Pulmonary artery endothelial cell (primary cell): Measurements from ENCODE around the gene DNAAF8. TPM values are rescaled to one million over a fixed set of nuclear protein-coding genes. Genes with fewer than 3 reads are reported as not detected.

Source experiments
- DNase-seq: peaks from one replicate; pipeline ENCODE4 v3.0.0-alpha.2; 2011; ENCODE audit warnings: low read depth, low spot score
- total RNA-seq: library from RNA; depleted of rRNA; stranded (reverse); fragments of >200 nt; gene quantifications from 2 replicates; pipeline ENCODE4 v1.2.3, GENCODE V29; 2014

Gene DNAAF8
- total RNA-seq, 1 donor from 2014 or later: 0.33 TPM

DNA sequence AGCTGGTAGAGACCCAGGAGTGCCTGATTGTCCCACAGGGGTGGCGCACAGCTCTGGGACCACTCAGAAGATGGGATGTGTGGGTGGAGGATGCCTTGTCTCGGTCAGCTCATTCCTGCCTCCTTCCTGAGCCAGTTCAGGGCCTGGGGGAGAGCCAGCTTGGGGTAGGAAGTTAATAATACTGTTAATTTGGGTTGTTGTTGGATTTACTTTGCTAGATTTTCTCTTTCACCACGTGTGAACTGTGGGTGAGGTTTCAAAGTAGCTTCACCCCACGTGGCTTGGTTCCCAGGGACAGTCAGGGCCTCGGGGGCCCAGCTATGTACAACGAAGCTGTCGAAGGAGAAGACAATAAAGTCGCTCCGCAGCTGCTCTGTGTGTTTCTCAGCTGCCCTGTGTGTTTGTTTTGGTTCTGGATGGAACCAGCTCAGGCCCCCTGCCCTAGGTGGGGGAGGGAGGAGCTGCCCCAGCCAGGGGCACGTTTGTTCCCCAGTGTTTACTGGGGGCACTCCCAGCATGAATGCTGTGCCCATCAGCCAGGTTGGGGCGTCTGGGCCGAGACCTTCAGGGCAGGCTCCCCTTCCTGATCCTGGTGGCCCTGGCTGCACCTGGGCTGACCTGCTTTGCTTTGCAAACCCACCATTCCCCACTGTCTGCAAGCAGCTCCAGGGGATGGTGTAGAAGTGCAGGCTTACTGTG, 38.7 kb upstream of the DNAAF8 start:
- no peak for DNase-seq

DNA sequence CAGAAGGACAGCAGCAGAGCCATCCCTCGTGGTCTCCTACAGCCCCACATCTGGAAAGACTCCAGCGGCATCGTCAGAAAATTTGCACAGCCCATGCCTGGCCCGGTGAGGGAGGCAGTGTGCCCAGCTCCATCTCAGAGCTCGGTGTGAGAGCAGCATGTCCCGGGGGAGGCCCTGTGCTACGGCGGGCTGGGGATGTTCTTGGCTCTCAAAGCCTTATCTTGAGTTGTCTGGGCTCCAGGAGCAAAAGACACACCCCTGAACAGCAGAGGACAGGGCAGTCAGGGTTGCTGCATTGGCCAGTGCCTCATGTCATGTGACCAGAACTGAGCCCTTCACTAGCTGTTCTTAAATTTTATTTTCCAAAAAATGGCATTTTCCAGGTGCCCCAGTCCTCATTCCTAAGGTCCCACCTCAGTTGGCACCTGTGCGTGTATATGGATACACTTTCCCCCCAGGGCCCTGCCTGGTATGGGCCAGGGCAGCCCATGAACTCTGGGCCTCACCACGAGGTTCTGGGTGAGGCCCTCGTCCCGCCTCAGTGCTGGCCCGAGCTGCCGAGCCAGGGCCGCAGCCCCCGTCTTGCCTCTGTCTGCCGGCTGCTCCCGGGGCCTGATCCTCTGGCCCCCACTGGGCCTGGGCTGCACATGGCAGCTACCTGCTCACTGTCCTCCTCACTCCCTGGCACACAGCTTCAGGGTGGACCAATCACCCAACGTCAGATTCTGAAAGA, 38.0 kb upstream of the DNAAF8 start:
- no peak for DNase-seq

DNA sequence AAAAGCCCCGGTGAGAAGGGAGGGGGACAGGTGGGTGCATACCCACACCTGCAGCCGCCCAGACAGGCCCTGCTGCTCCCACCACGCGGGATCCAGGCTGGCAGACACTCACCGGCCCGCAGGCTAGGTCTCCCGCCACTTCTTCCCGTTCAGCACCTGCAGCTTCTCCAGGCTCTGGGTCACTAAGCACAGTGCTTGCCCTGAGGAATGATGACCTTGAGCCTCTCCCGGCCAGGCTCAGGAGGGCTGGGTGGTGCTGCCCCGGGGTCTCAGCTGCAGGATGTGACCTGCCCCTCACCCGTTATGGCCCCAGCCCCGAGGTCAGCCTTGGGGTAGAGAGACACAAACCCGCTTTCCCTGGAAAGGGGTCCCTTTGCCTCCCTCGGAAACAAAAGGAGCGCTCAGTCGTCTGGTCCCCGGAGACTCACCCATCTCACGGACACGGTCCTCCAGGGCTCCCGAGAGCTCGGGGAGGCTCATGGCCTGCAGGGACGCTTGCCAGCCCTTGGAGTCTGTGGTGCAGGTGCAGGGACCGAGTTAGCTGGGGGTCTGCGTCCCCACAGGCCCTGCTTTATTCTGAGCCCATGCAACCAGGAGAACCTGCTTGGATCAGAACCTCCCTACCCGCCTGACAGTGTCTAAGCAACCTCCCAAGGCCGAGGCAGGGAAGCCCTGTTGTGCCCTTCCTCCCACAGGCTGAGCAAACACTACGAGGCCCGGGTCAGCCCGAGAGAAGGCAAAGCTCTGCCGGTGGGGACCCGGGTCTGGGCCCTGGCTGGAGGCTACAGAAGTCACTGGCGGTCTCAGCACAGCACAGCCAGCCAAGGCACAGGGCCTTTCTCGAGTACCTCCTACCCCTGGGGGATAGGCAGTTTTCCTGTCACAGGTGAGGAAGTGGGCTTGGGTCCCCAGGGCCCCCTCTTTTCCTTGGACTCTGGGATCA, 37.2 kb upstream of the DNAAF8 start:
- no peak for DNase-seq

DNA sequence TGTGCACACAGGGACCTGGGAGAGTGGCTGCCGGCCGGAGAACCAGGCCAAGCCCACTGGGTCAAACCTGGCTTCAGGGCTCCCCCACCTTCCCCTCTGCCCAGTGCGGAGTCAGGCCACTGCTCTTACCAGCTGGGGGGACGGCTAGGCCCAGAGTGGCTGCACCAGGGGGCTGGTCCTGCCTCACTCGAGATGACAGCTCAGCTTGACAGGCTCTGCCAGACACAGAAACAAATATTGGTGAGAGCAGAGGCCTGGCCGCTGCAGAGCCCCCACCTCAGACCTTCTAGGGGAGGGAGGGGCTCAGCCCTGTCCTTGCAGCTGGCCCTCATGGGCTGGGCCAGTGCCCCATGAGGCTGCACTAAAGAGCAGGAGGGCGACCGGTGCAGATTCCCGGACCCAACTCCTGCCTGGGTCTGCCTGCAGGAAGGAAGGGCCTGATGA, 36.5 kb upstream of the DNAAF8 start:
- DNase-seq: no peak

DNA sequence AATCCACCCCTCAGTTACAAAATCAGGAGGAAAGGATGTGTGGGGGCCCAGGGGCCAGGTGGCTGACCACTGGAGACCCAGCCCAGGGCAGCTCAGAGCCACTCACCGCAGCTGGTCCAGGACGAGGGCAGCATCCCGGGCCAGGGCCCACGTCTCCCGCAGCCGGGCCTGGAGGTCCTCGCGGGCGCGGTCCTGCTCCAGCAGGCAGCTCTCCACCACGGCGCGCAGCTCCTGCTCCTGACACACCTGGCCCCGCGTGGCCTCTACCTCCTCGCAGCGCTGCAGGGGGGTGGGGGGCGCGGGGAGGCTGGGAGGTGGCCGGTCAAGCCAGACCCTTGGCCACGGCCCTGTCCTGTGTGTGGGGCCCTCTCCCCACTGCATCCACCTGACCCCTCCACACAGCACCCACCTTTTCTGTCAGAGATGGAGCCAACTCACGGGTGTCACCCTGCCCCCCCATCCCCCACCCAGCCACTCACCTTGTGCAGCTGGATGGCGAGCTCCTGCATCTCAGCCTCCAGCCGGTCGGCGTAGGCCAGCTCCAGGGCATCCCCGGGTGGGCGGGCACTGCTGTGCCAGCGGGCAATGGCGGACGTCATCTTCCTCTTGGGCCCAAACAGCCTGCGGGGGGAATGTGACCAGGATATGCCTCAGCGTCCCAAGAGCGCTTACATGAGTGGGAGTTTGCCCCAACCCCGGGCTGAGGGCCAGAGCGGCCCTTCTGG, 35.9 kb upstream of the DNAAF8 start:
- no peak for DNase-seq

DNA sequence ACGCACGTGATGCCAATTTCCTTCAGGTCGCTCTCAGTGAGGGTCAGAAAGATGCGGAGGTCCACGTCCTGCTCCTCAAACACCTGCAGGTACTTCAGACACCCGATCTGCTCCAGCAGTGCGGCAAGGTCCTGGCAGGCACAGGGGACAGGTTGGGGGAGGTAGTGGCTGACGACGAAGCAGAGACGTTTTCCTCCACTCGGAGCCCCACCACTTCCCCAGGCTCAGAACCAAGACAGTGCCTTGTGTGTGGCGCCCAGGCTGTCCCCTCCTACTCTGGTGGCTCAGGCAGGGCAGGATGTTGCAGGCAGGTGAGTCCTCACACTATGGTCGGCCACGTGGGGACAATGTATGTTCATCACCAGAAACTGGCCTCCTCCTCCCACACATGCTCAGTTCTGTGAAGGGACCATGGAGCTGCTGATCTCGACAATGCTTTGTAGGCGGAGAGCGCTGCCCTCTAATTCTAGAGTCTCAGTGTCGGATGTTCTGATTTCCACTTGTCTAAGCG, 35.2 kb upstream of the DNAAF8 start:
- no peak for DNase-seq

DNA sequence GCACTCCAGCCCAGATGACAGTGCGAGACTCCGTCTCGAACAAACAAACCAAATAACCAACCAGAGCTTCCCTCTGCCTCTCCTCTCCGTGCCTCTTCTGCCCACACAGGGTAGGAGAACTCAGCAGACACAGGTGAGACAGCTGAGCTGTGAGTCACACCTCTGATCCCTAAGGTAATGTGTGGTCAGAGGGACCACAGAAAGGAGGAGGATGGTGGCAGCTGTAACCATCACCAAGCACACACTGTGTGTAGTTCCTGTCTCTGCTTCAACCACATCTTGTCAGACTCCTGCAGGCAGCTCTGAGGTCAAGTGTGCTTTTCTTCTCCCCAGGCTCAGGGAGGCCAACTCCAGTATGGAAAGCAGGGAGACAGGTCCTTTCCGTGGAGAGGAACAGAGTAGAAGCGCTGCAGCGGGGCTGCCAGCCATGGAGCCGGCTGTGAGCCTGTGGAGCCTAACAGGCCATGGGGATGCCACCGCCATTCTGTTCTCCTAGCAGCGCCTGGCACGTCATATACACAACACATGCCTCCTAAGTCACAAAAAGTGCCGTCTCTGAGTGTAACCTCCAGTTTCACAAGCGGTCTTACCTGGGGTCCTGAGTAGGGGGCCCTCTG, 33.8 kb upstream of the DNAAF8 start:
- DNase-seq: no peak

DNA sequence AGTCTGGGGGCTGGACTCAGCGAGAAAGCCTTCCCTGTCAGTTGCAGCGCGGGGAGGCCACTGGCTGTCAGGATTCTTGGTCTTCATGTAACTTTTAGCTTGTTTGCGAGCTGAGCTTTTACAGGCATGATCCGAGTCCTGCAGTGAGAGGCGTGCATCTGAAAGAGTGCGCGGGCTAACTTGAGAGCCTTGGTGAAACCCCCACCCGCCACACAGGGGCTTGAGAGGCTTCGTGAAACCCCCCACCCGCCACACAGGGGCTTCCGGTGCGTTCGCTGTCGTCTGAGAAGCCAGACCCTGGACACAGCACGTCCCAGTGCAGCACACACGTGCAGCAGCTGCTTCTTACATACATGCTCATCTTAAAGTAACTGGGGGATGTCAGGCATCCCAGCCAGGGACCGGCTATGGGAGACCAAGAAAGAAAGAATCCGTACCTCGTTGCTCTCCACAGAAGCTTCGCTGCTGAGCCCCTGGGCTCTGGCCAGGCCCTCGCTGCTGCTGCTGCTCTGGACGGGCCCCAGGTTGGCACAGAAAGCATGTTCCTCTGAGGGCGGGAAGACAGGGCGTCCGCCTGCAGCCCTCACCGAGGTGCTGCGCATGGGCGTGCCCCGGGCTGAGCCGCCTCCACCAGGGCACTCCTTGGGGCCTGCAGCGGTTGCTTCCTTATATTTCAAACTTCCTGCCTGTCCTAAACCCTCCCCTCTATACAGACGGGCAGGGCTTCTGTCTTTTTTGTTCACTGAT, 33.2 kb upstream of the DNAAF8 start:
- no peak for DNase-seq

DNA sequence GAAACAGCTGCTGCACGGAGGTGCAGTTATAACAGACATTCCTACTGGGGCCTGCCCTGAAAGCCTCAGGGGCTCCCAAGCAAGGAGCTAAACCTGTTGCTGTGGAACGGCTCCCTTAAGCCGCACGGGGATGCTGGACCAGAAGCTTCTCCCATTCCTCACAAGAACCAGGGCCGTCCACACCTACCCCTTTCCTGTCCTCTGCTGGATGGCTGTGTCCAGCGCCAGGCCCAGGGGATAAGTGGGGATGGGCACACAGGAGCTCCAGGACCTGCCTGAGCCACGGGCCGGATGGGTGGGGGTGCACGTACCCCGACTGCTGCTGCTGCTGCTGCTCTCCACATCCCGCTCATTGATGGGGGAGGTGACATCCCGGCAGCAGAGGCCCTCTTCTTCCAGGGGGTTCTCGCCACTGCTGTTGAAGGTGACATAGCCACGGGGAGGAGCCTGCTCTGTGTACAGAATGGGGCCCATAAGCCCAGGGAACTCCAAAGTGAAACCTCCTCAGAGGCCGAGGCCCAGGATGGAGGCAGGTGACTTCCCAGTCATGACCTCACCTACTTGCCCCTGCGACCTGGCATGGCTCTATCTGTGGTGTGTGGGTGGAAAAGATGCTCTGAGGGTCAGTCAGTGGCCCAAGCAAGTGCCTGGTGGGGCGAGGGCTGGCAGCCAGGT, 32.4 kb upstream of the DNAAF8 start:
- DNase-seq: no peak

DNA sequence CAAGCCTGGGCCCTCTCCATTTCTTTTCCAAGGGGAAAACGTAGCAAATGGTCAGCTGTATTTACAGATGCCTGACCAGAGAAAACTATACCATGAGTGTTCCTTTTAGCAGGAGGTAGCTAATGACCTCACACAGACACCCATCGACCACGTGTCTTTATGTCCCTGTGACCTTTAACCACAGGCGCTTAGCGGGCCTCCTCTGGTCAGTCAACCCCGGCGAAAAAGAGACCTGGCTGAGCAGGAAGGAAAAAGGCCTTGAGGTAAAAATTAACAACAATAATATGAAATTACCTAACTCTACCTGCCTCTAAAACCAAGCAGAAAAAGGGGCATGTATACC, 31.9 kb upstream of the DNAAF8 start:
- no peak for DNase-seq

DNA sequence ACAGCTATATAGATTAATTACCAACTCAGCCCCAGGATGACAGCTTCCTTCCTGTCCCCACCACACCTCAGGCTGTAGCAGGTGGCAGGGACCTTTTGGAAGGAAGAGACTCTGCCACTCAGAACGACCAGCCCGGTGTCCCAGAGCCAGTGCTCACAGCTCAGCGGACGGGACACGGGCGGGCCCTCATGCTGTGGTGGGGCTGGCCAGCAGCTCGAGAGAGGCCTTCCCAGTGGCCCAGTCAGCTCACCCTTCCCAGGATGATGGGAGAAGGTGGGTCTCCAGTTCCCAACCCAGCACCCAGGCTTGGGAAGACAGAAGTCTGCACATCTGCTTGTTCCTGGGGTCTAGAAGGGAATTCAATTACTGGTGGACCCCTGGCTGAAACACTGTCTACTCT, 30.4 kb upstream of the DNAAF8 start:
- no peak for DNase-seq

DNA sequence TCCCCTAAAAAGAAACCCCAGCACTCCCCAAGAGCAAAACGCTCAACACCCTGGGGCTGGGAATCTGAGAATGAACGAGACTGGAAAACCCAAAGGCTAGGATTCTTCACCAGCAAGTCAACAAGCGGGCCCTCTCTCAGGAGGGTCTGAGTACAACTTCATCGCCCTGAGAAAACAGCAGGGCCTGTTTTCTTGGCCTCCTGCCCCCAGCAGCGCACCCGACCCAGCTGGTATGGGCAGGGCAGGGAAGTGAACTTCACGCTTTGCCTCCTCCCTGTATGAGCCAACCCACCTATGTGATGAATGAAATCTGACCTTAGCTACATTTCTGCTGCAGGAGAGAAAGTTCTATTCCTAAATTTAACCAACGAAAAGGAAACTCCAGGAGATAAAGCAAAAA, 29.8 kb upstream of the DNAAF8 start:
- no peak for DNase-seq

DNA sequence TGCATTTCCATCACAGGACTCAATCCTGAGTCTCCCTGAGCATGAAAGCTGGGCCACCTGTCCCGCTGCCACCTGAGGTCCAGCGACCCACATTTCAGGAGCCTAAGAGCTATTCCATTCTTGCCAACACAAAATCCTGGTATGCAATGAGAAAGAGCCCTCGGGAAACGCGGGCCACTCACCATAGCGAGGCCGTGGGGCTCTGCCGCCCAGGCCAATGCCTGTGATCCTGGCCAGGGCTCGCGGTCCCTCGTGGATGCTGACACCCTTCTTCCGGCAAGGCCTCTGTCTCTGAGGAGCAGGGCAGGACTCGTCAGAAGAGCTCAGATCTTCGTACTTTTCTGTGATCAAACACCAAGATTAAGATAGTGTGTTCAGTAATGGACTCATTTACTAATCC, 29.4 kb upstream of the DNAAF8 start:
- DNase-seq: no peak

DNA sequence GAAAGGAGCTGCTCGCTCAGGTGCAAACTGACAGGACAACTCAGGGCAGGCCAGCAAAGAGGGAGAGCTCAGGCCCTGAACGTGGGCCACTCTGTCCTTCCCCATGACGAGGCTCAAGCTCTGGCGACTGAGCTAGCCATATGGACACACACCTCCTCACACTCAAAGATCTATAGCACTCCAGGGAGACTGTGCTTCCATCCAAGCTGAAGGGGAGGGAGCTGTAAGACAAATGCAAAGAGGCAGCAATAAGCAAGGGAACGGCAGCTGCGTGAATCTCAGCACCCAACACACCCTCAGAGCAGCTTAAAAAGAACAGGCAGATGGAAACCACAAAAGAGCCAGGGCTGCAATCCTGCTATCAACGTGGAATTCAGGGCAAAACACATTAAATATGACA, 27.5 kb upstream of the DNAAF8 start:
- DNase-seq: no peak

DNA sequence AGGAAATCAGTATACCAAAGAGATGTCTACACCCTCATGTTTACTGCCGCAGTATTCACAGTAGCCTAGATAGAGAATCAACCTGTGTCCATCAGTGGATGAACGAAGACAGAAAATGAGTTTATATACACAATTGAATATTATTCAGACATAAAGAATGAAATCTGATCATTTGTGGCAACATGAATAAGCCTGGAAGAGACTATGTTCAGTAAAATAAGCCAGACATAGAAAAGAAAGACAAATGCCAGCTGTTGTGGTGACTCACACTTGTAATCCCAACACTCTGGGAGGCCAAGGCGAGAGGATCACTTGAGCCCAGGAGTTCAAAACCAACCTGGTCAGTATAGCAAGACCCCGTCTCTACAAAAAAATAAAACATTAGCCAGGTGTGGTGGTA, 24.9 kb upstream of the DNAAF8 start:
- DNase-seq: no peak

DNA sequence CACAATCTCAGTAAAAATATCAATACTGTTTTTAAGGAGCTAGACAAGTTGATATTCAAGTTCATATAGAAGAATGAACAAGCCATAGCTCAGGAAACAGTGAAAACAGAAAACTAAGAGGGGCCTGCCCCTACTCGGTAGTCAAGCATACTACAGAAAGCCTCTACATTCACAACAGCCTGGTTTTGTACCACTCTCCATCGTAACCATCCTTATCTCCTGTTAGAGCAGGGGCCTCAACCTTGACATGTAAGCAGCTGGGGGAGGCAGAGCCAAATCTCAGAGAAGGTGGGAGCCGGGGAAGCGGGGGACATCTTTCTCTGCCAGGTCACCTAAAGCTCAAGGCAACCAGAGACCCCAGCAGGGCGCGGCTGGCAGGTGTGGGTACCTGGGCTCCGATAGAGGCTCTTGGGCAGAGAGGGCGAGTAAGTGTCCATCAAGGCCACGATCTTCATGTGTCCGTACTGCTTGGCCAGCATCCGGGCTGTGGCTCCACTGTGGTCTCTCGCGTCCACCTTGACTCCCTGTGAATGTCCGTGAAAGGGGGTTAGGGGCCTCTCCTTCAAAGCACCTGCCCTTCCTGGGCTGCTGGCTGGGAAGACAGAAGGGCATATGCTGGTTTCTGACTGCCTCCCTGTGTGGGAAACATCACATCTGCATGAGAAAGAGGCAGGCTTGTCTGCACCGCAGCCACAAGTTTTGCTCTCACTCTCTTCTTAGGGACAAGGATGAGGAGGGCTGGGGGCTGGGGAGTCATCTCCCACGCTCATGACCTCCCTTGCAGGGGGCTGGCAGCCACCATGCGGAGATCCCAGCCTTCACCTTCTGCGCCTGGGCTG, 20.5 kb upstream of the DNAAF8 start:
- DNase-seq: no peak

DNA sequence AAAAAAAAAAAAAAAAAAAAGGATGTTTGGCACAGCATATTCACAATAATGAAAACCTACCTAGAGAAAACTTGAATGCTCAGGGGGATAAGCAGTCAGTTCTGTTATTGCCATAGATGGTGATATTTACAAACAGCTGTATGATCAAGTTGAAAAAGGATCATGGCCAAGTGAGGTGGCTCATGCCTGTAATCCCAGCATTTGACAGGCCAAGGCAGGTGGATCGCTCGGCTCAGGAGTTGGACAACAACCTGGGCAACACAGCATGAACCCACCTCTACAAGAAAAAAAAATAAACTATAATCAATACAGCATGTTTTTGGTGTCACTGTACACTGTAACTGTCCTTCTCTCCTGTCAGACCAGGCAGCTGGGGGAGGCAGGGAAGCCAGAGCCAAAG, 19.3 kb upstream of the DNAAF8 start:
- no peak for DNase-seq

DNA sequence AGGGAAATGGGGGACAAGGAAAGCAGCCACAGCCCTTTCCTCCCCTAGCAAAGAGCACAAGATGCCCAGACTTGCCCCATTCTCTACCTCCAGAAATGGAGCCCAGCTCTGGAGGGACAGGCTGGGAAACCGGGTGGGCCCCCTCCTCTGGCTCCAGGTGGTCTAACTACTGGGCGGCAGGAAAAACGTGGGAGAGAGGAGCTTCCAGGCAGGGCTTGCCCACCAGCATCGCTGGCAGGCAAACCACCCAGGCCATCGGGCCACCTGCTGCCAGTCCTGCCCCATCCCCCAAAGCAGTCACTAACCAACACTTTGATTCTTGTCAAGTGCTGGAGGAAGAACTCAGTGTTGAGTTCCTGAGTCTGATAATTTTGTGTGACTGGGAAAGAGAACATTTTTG, 15.9 kb upstream of the DNAAF8 start:
- no peak for DNase-seq
